Measurements from ENCODE around the gene TNFAIP2.

- no peak for TF ChIP-seq CTCF (IDR thresholded peaks at IDR 0.05; ENCODE audit: low read depth, low read length, missing input control)
- TF ChIP-seq RAD21 (IDR thresholded peaks at IDR 0.05), result no peak
- TF ChIP-seq YY1 (IDR thresholded peaks at IDR 0.05), result no peak
- TF ChIP-seq MAX (IDR thresholded peaks at IDR 0.05), result no peak
These were observed 23.0 kb downstream of the TNFAIP2 start for GRCh38 chr14:103146141-103146709.

Measured in liver (tissue), 3 donors.